ENCODE data around the gene TGFBI. TPM values are rescaled to one million over a fixed set of nuclear protein-coding genes. Genes with fewer than 3 reads are reported as not detected.

Gene TGFBI
- total and polyA plus RNA-seq, 8 donors: 3.7 to 50.1 (median 14.3) TPM

DNA sequence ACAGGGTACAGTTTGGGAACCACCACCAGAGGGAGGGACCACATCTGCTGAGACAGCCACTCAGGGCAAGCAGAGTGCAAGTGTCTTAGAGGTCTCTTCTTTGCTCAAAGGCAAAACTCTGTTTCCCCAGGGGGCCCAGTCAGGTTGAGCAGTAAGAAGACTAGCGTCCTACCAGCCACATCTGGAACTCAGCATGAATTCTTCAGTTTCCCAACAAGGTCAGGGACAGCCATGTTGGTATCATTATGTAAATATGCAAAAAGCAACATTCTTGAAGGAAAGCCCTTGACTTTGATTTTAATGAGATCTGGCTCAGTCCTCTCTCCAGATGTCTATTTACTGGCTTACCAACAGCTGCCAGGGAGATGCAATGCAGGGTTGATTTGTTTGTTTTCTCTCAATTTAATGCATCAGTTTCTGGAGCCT is 46.7 kb downstream of the TGFBI start:
- no peak overlapping the region for H3K27ac ChIP-seq
- FAIRE-seq (no peak), DNase-seq (no peak), ATAC-seq (no peak)
- no peaks in the 10 kb centered on the region for H3K27me3 ChIP-seq
- intact Hi-C loops (cut with DNase I): loop anchor here in 1 of 3 donors (10.0 kb wide), 1 partner anchor 59 kb away; the partner anchor contains the start of gene SMAD5
- no peaks in the 10 kb centered on the region for H3K36me3 ChIP-seq
- H3K4me1 ChIP-seq: no peaks in the 10 kb centered on the region
- no peak overlapping the region for H3K4me3 ChIP-seq
- TF ChIP-seq, protein P1, sequence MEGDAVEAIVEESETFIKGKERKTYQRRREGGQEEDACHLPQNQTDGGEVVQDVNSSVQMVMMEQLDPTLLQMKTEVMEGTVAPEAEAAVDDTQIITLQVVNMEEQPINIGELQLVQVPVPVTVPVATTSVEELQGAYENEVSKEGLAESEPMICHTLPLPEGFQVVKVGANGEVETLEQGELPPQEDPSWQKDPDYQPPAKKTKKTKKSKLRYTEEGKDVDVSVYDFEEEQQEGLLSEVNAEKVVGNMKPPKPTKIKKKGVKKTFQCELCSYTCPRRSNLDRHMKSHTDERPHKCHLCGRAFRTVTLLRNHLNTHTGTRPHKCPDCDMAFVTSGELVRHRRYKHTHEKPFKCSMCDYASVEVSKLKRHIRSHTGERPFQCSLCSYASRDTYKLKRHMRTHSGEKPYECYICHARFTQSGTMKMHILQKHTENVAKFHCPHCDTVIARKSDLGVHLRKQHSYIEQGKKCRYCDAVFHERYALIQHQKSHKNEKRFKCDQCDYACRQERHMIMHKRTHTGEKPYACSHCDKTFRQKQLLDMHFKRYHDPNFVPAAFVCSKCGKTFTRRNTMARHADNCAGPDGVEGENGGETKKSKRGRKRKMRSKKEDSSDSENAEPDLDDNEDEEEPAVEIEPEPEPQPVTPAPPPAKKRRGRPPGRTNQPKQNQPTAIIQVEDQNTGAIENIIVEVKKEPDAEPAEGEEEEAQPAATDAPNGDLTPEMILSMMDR (IDR thresholded peaks at IDR 0.05): no peak
- WGBS, 2 donors: 52 to 90% methylated on average over 1 of the region's 1 CpG
- no peaks in the 10 kb centered on the region for H3K9me3 ChIP-seq

- FAIRE-seq (no peak), ATAC-seq (no peak), DNase-seq (no peak)
- WGBS, 2 donors: 66 to 69% methylated on average over 6 of the region's 6 CpGs
- Histone ChIP-seq H3K27ac (no peak overlapping the region), H3K4me3 (no peak overlapping the region), H3K36me3 (no peaks in the 10 kb centered on the region), H3K27me3 (no peaks in the 10 kb centered on the region), H3K4me1 (peaks cover 0 to 3% (median 0%) of the 10 kb centered on the region in 3 donors), H3K9me3 (no peaks in the 10 kb centered on the region)
- TF ChIP-seq, protein P1 (IDR thresholded peaks at IDR 0.05): no peak
- intact Hi-C loops (cut with DNase I): loop anchor here in 1 of 3 donors (10.0 kb wide), 1 partner anchor 59 kb away; the partner anchor contains the start of gene SMAD5
These were observed 47.3 kb downstream of the TGFBI start for GRCh38 chr5:136076067-136076466.

DNA sequence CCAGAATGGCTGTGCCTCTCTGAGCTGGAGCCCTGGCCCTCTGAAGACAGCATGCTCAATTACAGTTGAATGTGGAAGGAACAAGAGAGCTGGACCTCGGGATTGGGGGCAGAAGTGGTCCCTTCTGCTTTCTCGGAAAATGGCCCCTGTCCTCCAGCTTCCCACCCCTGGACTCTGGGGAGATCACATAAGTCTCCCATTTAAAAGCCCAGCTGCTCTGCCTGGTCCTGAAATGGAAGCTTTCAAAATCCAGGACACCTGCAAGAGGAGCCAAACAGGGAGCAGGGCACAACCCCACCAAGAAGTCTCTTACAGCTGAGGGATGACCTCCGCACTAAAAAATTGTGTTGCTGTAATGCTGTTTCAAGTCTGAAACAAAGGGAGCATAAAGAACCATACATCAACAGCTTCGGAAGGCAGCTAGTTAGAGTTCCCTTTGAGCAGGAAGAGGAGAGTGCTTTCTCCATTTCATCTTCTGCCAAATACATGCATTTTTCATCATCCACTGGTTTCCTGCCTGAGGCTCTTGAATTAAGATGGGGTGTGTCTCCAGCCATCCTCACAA is 48.2 kb downstream of the TGFBI start:
- no peak for FAIRE-seq
- no peak overlapping the region for H3K27ac ChIP-seq

GRCh38 chr5:136079195-136079985 is 50.6 kb downstream of the TGFBI start:
- no peaks in the 10 kb centered on the region for H3K36me3 ChIP-seq
- TF ChIP-seq, protein P1 (IDR thresholded peaks at IDR 0.05): no peak
- peak overlapping the region in 2 of 4 donors; percentile 10 to 34 for H3K4me3 ChIP-seq
- H3K4me1 ChIP-seq: peaks cover 0 to 11% (median 0%) of the 10 kb centered on the region in 3 donors
- intact Hi-C loops (cut with DNase I): loop anchor here in 1 of 3 donors (10.0 kb wide), 1 partner anchor 55 kb away; the partner anchor contains the start of gene SMAD5
- H3K27ac ChIP-seq: no peak overlapping the region
- no peaks in the 10 kb centered on the region for H3K27me3 ChIP-seq
- 54 to 58% methylated on average over 24 to 25 of the region's 25 CpGs for WGBS, 2 donors
- no peak for ATAC-seq
- H3K9me3 ChIP-seq: no peaks in the 10 kb centered on the region
- FAIRE-seq: no peak
- no peak for DNase-seq

More for the DNA sequence above, 48.2 kb downstream of the TGFBI start:
- Histone ChIP-seq H3K27me3 (no peaks in the 10 kb centered on the region), H3K4me3 (no peak overlapping the region), H3K9me3 (no peaks in the 10 kb centered on the region), H3K36me3 (no peaks in the 10 kb centered on the region), H3K4me1 (peaks cover 0 to 8% (median 0%) of the 10 kb centered on the region in 3 donors)
- TF ChIP-seq, protein P1 (IDR thresholded peaks at IDR 0.05): no peak
- DNase-seq (no peak), ATAC-seq (no peak)
- intact Hi-C loops (cut with DNase I): loop anchor here in 1 of 3 donors (10.0 kb wide), 1 partner anchor 58 kb away; the partner anchor contains the start of gene SMAD5
- WGBS, 2 donors: 81 to 84% methylated on average over 4 of the region's 4 CpGs

All from pancreas (tissue), 10 donors.